ENCODE data around the gene CTCFL.

- TF ChIP-seq, protein P1, sequence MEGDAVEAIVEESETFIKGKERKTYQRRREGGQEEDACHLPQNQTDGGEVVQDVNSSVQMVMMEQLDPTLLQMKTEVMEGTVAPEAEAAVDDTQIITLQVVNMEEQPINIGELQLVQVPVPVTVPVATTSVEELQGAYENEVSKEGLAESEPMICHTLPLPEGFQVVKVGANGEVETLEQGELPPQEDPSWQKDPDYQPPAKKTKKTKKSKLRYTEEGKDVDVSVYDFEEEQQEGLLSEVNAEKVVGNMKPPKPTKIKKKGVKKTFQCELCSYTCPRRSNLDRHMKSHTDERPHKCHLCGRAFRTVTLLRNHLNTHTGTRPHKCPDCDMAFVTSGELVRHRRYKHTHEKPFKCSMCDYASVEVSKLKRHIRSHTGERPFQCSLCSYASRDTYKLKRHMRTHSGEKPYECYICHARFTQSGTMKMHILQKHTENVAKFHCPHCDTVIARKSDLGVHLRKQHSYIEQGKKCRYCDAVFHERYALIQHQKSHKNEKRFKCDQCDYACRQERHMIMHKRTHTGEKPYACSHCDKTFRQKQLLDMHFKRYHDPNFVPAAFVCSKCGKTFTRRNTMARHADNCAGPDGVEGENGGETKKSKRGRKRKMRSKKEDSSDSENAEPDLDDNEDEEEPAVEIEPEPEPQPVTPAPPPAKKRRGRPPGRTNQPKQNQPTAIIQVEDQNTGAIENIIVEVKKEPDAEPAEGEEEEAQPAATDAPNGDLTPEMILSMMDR (IDR thresholded peaks at IDR 0.05; ENCODE audit: poor library complexity, severe bottlenecking), result no peak
- no peak for TF ChIP-seq POLR2AphosphoS5 (IDR thresholded peaks at IDR 0.05)
- no peak for TF ChIP-seq REST (IDR thresholded peaks at IDR 0.05; ENCODE audit: borderline replicate concordance)
Observed at GRCh38 chr20:57502336-57502700, 22.6 kb downstream of the CTCFL start.

Data from neural cell (in vitro differentiated cells).